Testis (tissue), 2 donors: ENCODE measurements around the gene IRF2BP1.

Experiments
- POLR2A ChIP-seq: fragments of 450-650 bp; IDR thresholded peaks from one replicate; pipeline ENCODE4 v1.6.1; 2017; ENCODE audit warnings: antibody characterized with exemption, mild to moderate bottlenecking, moderate library complexity
- TF ChIP-seq, protein P1 (sequence below), 3 experiments: fragments of 450-650 bp in 2 of 3; fragments of 200-600 bp in 1 of 3; sonication (generic) in 1 of 3; IDR thresholded peaks; one replicate each; pipeline ENCODE4 v1.5.1; 2016 to 2019; ENCODE audit warnings: antibody characterized with exemption in 3 of 3, mild to moderate bottlenecking in 2 of 3, moderate library complexity in 1 of 3

DNA sequence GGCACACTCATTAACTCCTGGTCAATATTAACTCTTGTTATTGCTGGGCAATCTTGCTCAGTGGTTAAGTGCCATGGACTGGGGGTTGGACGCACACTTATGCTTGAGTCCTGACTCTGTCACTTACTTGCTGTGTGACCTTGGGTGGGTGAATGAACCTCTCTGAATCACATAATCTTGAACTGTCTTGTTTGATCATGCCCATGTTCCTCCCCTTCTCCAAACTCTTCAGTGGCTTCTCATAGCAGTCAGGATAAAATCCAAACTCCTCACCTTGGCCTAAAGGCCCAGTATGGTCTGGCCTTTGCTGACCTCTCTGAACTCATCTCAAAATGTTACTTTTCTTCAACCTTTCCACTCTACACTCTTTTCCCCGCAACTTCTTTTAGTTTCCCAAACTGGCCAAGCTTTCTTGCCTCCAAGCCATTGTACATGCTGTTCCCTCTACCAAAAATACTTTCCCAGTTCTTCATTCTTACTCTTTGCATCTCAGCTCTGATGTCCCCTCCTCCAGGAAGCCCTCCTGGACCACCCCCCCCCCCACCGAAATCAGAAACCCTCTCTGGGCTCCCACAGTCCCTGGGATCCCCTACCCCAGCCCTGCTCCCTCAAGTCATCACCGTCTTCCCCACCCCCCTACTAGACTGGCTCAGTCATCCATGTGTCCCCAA, 14.1 kb upstream of the IRF2BP1 start:
- TF ChIP-seq, protein P1, sequence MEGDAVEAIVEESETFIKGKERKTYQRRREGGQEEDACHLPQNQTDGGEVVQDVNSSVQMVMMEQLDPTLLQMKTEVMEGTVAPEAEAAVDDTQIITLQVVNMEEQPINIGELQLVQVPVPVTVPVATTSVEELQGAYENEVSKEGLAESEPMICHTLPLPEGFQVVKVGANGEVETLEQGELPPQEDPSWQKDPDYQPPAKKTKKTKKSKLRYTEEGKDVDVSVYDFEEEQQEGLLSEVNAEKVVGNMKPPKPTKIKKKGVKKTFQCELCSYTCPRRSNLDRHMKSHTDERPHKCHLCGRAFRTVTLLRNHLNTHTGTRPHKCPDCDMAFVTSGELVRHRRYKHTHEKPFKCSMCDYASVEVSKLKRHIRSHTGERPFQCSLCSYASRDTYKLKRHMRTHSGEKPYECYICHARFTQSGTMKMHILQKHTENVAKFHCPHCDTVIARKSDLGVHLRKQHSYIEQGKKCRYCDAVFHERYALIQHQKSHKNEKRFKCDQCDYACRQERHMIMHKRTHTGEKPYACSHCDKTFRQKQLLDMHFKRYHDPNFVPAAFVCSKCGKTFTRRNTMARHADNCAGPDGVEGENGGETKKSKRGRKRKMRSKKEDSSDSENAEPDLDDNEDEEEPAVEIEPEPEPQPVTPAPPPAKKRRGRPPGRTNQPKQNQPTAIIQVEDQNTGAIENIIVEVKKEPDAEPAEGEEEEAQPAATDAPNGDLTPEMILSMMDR (IDR thresholded peaks at IDR 0.05), result no peak
- TF ChIP-seq POLR2A, result no peak
